ENCODE measurements around the gene NUTM2E. TPM values are rescaled to one million over a fixed set of nuclear protein-coding genes. Genes with fewer than 3 reads are reported as not detected.
"Not testable (repeated sequence)": the region's sequence is repeated elsewhere in the genome, so short reads cannot be mapped to it uniquely, and the experiment has no call there.

The NUTM2E gene
- total and polyA plus RNA-seq, 2 donors (not counting 1 experiment from before 2014, with no cell fraction given) = 1.0 TPM; not detected in 1

GRCh38 chr10:79871729-79872128, 45.2 kb downstream of the NUTM2E start:
- H3K9ac ChIP-seq (ENCODE audit: low read length); H3K4me1 Mint-ChIP-seq; POLR2A ChIA-PET; H3K36me3 ChIP-seq (replicated peaks in 1 of 2; ENCODE audit: control extremely low read depth in 1 of 2, control insufficient read depth in 1 of 2, extremely low read depth in 1 of 2, insufficient read depth in 2 of 2, low read length in 1 of 2); H3K9me3 ChIP-seq (ENCODE audit: control extremely low read depth in 1 of 3, control insufficient read depth in 2 of 3, insufficient read depth in 1 of 3, low read length in 2 of 3); H3K9me3 Mint-ChIP-seq (ENCODE audit: insufficient read depth); CTCF ChIA-PET; H3K27ac Mint-ChIP-seq; intact Hi-C loops (cut with micrococcal nuclease); H3K4me1 ChIP-seq (ENCODE audit: control insufficient read depth in 2 of 2, insufficient read depth in 2 of 2, low read length in 2 of 2); H3K27ac ChIP-seq (ENCODE audit: low read length in 2 of 2); DNase-seq; H3K27me3 Mint-ChIP-seq; H3K4me3 Mint-ChIP-seq; H4K20me1 ChIP-seq (ENCODE audit: control insufficient read depth, insufficient read depth, low read length, poor library complexity, severe bottlenecking); H3K4me2 ChIP-seq (replicated peaks; ENCODE audit: low read depth, low read length, poor library complexity, severe bottlenecking); H3K4me3 ChIP-seq (ENCODE audit: control extremely low read depth in 1 of 5, extremely low read depth in 1 of 5, insufficient read depth in 1 of 5, low read depth in 2 of 5, low read length in 4 of 5); H3K79me2 ChIP-seq (ENCODE audit: control insufficient read depth, insufficient read depth, low read length); ATAC-seq (ENCODE audit: low read depth); H3K27me3 ChIP-seq (replicated peaks in 1 of 4; ENCODE audit: control extremely low read depth in 1 of 4, control insufficient read depth in 3 of 4, insufficient read depth in 4 of 4, low read length in 3 of 4); H2AFZ ChIP-seq (ENCODE audit: insufficient read depth, low read depth, low read length, poor library complexity, severe bottlenecking): not testable (repeated sequence)
- no CpG with 5 or more reads among the region's 4 CpGs for WGBS (ENCODE audit: insufficient coverage)

Other genes with a start within 250 kb of the NUTM2E start
- not detected in 2 replicates for gene SFTPA1, start 215.8 kb upstream of the NUTM2E start, total RNA-seq
- gene SFTPA1, start 215.8 kb upstream of the NUTM2E start, polyA plus RNA-seq = not detected in 2 replicates
- gene NUTM2B, start 123.5 kb upstream of the NUTM2E start, total RNA-seq = 0.80 and 1.3 TPM in 2 replicates
- gene NUTM2B, start 123.5 kb upstream of the NUTM2E start, polyA plus RNA-seq = 0.56 and 1.8 TPM in 2 replicates
- 0.59 TPM in 1 of 2 replicates, not detected in the other for gene SFTPD, start 122.4 kb downstream of the NUTM2E start, total RNA-seq
- 0.24 and 0.55 TPM in 2 replicates for gene SFTPD, start 122.4 kb downstream of the NUTM2E start, polyA plus RNA-seq